ENCODE measurements around the gene SOX6.

Gene SOX6

GRCh38 chr11:16225623-16226022 lies 130.7 kb downstream of the SOX6 start:
- H3K9ac ChIP-seq (ENCODE audit: low read length in 2 of 2) = no peak overlapping the region
- H3K27me3 ChIP-seq (ENCODE audit: control insufficient read depth in 1 of 2, insufficient read depth in 2 of 2, low read length in 2 of 2) = no peaks in the 10 kb centered on the region
- H3K36me3 ChIP-seq (ENCODE audit: control insufficient read depth in 2 of 2, insufficient read depth in 2 of 2, low read length in 2 of 2) = no peaks in the 10 kb centered on the region
- no peak overlapping the region for H3K27ac ChIP-seq (ENCODE audit: low read length)
- no peaks in the 10 kb centered on the region for H3K9me3 ChIP-seq (ENCODE audit: control insufficient read depth in 2 of 2, low read length in 2 of 2)
- no peak overlapping the region for H3K4me3 ChIP-seq (ENCODE audit: low read length in 2 of 2)
- no peaks in the 10 kb centered on the region for H3K4me1 ChIP-seq (ENCODE audit: control insufficient read depth, insufficient read depth, low read length)

- Histone ChIP-seq H3K9ac (ENCODE audit: low read length in 2 of 2) (no peak overlapping the region), H3K27ac (ENCODE audit: low read length) (no peak overlapping the region), H3K4me1 (ENCODE audit: control insufficient read depth, insufficient read depth, low read length) (no peaks in the 10 kb centered on the region), H3K36me3 (ENCODE audit: control insufficient read depth in 2 of 2, insufficient read depth in 2 of 2, low read length in 2 of 2) (no peaks in the 10 kb centered on the region), H3K27me3 (ENCODE audit: control insufficient read depth in 1 of 2, insufficient read depth in 2 of 2, low read length in 2 of 2) (no peaks in the 10 kb centered on the region), H3K9me3 (ENCODE audit: control insufficient read depth in 2 of 2, low read length in 2 of 2) (no peaks in the 10 kb centered on the region), H3K4me3 (ENCODE audit: low read length in 2 of 2) (no peak overlapping the region)
Measured at GRCh38 chr11:16223558-16223957, 132.8 kb downstream of the SOX6 start.

- Histone ChIP-seq H3K27ac (ENCODE audit: low read length) (no peak overlapping the region), H3K4me1 (ENCODE audit: control insufficient read depth, insufficient read depth, low read length) (no peaks in the 10 kb centered on the region), H3K36me3 (ENCODE audit: control insufficient read depth in 2 of 2, insufficient read depth in 2 of 2, low read length in 2 of 2) (no peaks in the 10 kb centered on the region), H3K9me3 (ENCODE audit: control insufficient read depth in 2 of 2, low read length in 2 of 2) (no peaks in the 10 kb centered on the region), H3K27me3 (ENCODE audit: control insufficient read depth in 1 of 2, insufficient read depth in 2 of 2, low read length in 2 of 2) (no peaks in the 10 kb centered on the region), H3K4me3 (ENCODE audit: low read length in 2 of 2) (no peak overlapping the region), H3K9ac (ENCODE audit: low read length in 2 of 2) (no peak overlapping the region)
Measured at GRCh38 chr11:16217631-16218030, 138.7 kb downstream of the SOX6 start.

- no peaks in the 10 kb centered on the region for H3K9me3 ChIP-seq (ENCODE audit: control insufficient read depth in 2 of 2, low read length in 2 of 2)
- no peaks in the 10 kb centered on the region for H3K36me3 ChIP-seq (ENCODE audit: control insufficient read depth in 2 of 2, insufficient read depth in 2 of 2, low read length in 2 of 2)
- no peaks in the 10 kb centered on the region for H3K4me1 ChIP-seq (ENCODE audit: control insufficient read depth, insufficient read depth, low read length)
- no peaks in the 10 kb centered on the region for H3K27me3 ChIP-seq (ENCODE audit: control insufficient read depth in 1 of 2, insufficient read depth in 2 of 2, low read length in 2 of 2)
- H3K9ac ChIP-seq (ENCODE audit: low read length in 2 of 2) = no peak overlapping the region
- H3K27ac ChIP-seq (ENCODE audit: low read length) = no peak overlapping the region
- no peak overlapping the region for H3K4me3 ChIP-seq (ENCODE audit: low read length in 2 of 2)
Measured at GRCh38 chr11:16216831-16217230, 139.5 kb downstream of the SOX6 start.

- H3K27ac ChIP-seq (ENCODE audit: low read length) = no peak overlapping the region
Measured at GRCh38 chr11:16215352-16215751, 141.0 kb downstream of the SOX6 start.

GRCh38 chr11:16211407-16211806 lies 144.9 kb downstream of the SOX6 start:
- H3K27me3 ChIP-seq (ENCODE audit: control insufficient read depth in 1 of 2, insufficient read depth in 2 of 2, low read length in 2 of 2) = no peaks in the 10 kb centered on the region
- no peak overlapping the region for H3K9ac ChIP-seq (ENCODE audit: low read length in 2 of 2)
- no peaks in the 10 kb centered on the region for H3K9me3 ChIP-seq (ENCODE audit: control insufficient read depth in 2 of 2, low read length in 2 of 2)
- no peak overlapping the region for H3K4me3 ChIP-seq (ENCODE audit: low read length in 2 of 2)
- no peaks in the 10 kb centered on the region for H3K4me1 ChIP-seq (ENCODE audit: control insufficient read depth, insufficient read depth, low read length)
- H3K36me3 ChIP-seq (ENCODE audit: control insufficient read depth in 2 of 2, insufficient read depth in 2 of 2, low read length in 2 of 2) = no peaks in the 10 kb centered on the region
- no peak overlapping the region for H3K27ac ChIP-seq (ENCODE audit: low read length)

More at GRCh38 chr11:16215352-16215751, 141.0 kb downstream of the SOX6 start:
- no peak overlapping the region for H3K4me3 ChIP-seq (ENCODE audit: low read length in 2 of 2)
- no peaks in the 10 kb centered on the region for H3K27me3 ChIP-seq (ENCODE audit: control insufficient read depth in 1 of 2, insufficient read depth in 2 of 2, low read length in 2 of 2)
- H3K9me3 ChIP-seq (ENCODE audit: control insufficient read depth in 2 of 2, low read length in 2 of 2) = no peaks in the 10 kb centered on the region
- no peaks in the 10 kb centered on the region for H3K36me3 ChIP-seq (ENCODE audit: control insufficient read depth in 2 of 2, insufficient read depth in 2 of 2, low read length in 2 of 2)
- no peak overlapping the region for H3K9ac ChIP-seq (ENCODE audit: low read length in 2 of 2)
- H3K4me1 ChIP-seq (ENCODE audit: control insufficient read depth, insufficient read depth, low read length) = no peaks in the 10 kb centered on the region

GRCh38 chr11:16204261-16204660 lies 152.1 kb downstream of the SOX6 start:
- H3K27ac ChIP-seq (ENCODE audit: low read length) = no peak overlapping the region
- H3K27me3 ChIP-seq (ENCODE audit: control insufficient read depth in 1 of 2, insufficient read depth in 2 of 2, low read length in 2 of 2) = no peaks in the 10 kb centered on the region
- H3K4me3 ChIP-seq (ENCODE audit: low read length in 2 of 2) = no peak overlapping the region
- no peak overlapping the region for H3K9ac ChIP-seq (ENCODE audit: low read length in 2 of 2)
- no peaks in the 10 kb centered on the region for H3K9me3 ChIP-seq (ENCODE audit: control insufficient read depth in 2 of 2, low read length in 2 of 2)
- no peaks in the 10 kb centered on the region for H3K36me3 ChIP-seq (ENCODE audit: control insufficient read depth in 2 of 2, insufficient read depth in 2 of 2, low read length in 2 of 2)
- no peaks in the 10 kb centered on the region for H3K4me1 ChIP-seq (ENCODE audit: control insufficient read depth, insufficient read depth, low read length)

- Histone ChIP-seq H3K27me3 (ENCODE audit: control insufficient read depth in 1 of 2, insufficient read depth in 2 of 2, low read length in 2 of 2) (peaks cover 0 to 3% of the 10 kb centered on the region in 2 donors), H3K4me1 (ENCODE audit: control insufficient read depth, insufficient read depth, low read length) (no peaks in the 10 kb centered on the region), H3K36me3 (ENCODE audit: control insufficient read depth in 2 of 2, insufficient read depth in 2 of 2, low read length in 2 of 2) (no peaks in the 10 kb centered on the region), H3K9me3 (ENCODE audit: control insufficient read depth in 2 of 2, low read length in 2 of 2) (no peaks in the 10 kb centered on the region), H3K9ac (ENCODE audit: low read length in 2 of 2) (no peak overlapping the region), H3K4me3 (ENCODE audit: low read length in 2 of 2) (no peak overlapping the region), H3K27ac (ENCODE audit: low read length) (no peak overlapping the region)
Measured at GRCh38 chr11:16195651-16196050, 160.7 kb downstream of the SOX6 start.

- H3K9ac ChIP-seq (ENCODE audit: low read length in 2 of 2) = no peak overlapping the region
- H3K9me3 ChIP-seq (ENCODE audit: control insufficient read depth in 2 of 2, low read length in 2 of 2) = no peaks in the 10 kb centered on the region
- H3K27me3 ChIP-seq (ENCODE audit: control insufficient read depth in 1 of 2, insufficient read depth in 2 of 2, low read length in 2 of 2) = peaks cover 0 to 3% of the 10 kb centered on the region in 2 donors
- no peak overlapping the region for H3K4me3 ChIP-seq (ENCODE audit: low read length in 2 of 2)
- H3K4me1 ChIP-seq (ENCODE audit: control insufficient read depth, insufficient read depth, low read length) = no peaks in the 10 kb centered on the region
- no peaks in the 10 kb centered on the region for H3K36me3 ChIP-seq (ENCODE audit: control insufficient read depth in 2 of 2, insufficient read depth in 2 of 2, low read length in 2 of 2)
- no peak overlapping the region for H3K27ac ChIP-seq (ENCODE audit: low read length)
Measured at GRCh38 chr11:16194566-16194965, 161.8 kb downstream of the SOX6 start.

- no peaks in the 10 kb centered on the region for H3K4me1 ChIP-seq (ENCODE audit: control insufficient read depth, insufficient read depth, low read length)
- no peak overlapping the region for H3K4me3 ChIP-seq (ENCODE audit: low read length in 2 of 2)
- peaks cover 0 to 3% of the 10 kb centered on the region in 2 donors for H3K27me3 ChIP-seq (ENCODE audit: control insufficient read depth in 1 of 2, insufficient read depth in 2 of 2, low read length in 2 of 2)
- H3K9ac ChIP-seq (ENCODE audit: low read length in 2 of 2) = no peak overlapping the region
- no peaks in the 10 kb centered on the region for H3K36me3 ChIP-seq (ENCODE audit: control insufficient read depth in 2 of 2, insufficient read depth in 2 of 2, low read length in 2 of 2)
- H3K27ac ChIP-seq (ENCODE audit: low read length) = no peak overlapping the region
- H3K9me3 ChIP-seq (ENCODE audit: control insufficient read depth in 2 of 2, low read length in 2 of 2) = no peaks in the 10 kb centered on the region
Measured at GRCh38 chr11:16193897-16194381, 162.4 kb downstream of the SOX6 start.

GRCh38 chr11:16191868-16192240 lies 164.5 kb downstream of the SOX6 start:
- Histone ChIP-seq H3K9me3 (ENCODE audit: control insufficient read depth in 2 of 2, low read length in 2 of 2) (no peaks in the 10 kb centered on the region), H3K4me1 (ENCODE audit: control insufficient read depth, insufficient read depth, low read length) (no peaks in the 10 kb centered on the region), H3K27me3 (ENCODE audit: control insufficient read depth in 1 of 2, insufficient read depth in 2 of 2, low read length in 2 of 2) (peaks cover 0 to 3% of the 10 kb centered on the region in 2 donors), H3K9ac (ENCODE audit: low read length in 2 of 2) (no peak overlapping the region), H3K4me3 (ENCODE audit: low read length in 2 of 2) (no peak overlapping the region), H3K27ac (ENCODE audit: low read length) (no peak overlapping the region), H3K36me3 (ENCODE audit: control insufficient read depth in 2 of 2, insufficient read depth in 2 of 2, low read length in 2 of 2) (no peaks in the 10 kb centered on the region)
